Skeletal muscle cell (primary cell): ENCODE measurements around the gene MAP2.

Source experiments
- DNase-seq: peaks from one replicate; pipeline ENCODE4 v3.0.0-alpha.2; 2010; ENCODE audit warnings: low read depth
- H3K4me3 ChIP-seq: 2 replicates; pipeline ENCODE4 v1.5.1; 2011; ENCODE audit warnings: low read depth, mild to moderate bottlenecking, control low read depth, low read length, moderate library complexity

Gene MAP2

GRCh38 chr2:209523041-209523740 lies 99.3 kb downstream of the MAP2 start:
- no peak overlapping the region for H3K4me3 ChIP-seq
- no peak for DNase-seq

- DNase-seq, result no peak
- no peak overlapping the region for H3K4me3 ChIP-seq
Observed at GRCh38 chr2:209523867-209524266, 100.0 kb downstream of the MAP2 start.

DNA sequence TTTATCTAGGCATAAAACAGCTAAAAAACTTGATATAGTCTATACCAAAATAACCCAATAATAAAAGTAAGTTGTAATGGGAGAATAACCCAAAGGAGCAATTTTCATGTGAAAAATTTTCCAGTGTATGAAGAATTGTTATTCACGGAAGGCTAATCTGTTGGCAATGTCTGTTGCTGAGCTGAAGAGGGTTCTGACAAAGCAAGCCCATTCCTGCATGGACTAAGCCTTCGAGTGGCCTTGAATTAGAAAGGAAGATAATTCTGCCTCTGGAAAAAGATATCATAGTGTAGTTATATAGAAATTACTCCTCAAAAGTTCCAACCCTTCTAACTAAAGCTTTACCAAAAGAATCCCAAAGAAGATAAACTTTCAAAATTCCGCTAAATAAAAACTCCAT lies 101.5 kb downstream of the MAP2 start:
- no peak overlapping the region for H3K4me3 ChIP-seq
- no peak for DNase-seq

GRCh38 chr2:209525834-209526281 lies 102.0 kb downstream of the MAP2 start:
- no peak overlapping the region for H3K4me3 ChIP-seq
- peak; percentile 65 for DNase-seq

- DNase-seq, result no peak
- H3K4me3 ChIP-seq, result no peak overlapping the region
Observed at GRCh38 chr2:209526561-209526960, 102.7 kb downstream of the MAP2 start.

DNA sequence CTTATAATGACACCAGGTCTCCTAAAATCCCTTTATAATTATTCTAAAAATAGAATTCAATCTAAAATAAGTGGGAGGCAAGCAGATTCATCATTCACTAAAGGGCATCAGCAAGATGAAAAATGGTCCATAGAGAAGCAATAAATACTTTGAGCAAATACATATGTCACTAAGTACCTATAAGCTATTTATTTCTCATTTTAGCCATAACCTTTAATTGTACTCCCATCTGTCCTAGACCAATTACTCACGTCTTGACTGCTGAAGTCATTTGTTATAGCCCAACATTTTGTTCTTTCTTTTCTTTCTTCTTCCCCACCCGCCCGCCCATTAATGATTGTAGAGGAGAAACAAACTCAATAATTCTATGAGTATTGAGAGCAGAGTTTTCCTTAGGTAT lies 105.7 kb downstream of the MAP2 start:
- no peak overlapping the region for H3K4me3 ChIP-seq

DNA sequence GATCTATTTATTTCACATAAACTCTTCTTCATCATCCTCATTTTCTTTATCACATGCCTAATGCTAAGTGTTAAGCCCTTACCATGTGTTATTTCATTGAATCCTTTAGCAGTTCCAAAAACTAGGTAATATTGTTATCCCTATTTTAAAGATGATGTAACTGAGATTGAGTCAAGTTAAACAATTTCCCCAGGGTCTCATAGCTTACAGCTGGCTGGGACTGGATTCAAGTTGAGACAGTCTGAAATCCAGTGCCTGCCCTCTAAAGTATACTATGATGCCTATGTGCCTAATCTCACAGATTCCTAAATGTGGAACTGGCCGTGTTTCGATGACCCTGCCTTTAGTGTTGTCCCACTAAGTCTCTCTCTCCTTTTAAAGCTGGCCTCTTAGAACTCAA lies 108.5 kb downstream of the MAP2 start:
- no peak for DNase-seq
- H3K4me3 ChIP-seq, result no peak overlapping the region

More for the DNA sequence above, 105.7 kb downstream of the MAP2 start:
- no peak for DNase-seq

DNA sequence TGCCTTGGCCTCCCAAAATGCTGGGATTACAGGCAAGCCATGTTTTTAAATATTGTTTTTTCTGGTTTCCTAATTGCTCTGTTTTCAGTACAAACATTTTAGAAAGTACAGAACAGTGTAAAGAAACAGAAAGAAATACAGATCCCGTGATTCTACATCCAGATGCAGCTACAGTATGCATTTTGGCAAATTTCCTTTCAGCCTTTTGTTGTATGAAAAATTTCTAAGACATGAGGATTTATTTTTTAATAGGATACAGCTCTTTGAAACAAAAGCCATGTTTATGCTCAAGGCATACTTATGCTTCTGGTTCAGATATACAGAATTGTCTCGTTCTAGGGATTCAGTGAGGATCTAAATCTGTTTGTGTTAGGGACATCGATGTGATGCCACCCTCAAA lies 109.5 kb downstream of the MAP2 start:
- DNase-seq, result no peak
- H3K4me3 ChIP-seq, result no peak overlapping the region

DNA sequence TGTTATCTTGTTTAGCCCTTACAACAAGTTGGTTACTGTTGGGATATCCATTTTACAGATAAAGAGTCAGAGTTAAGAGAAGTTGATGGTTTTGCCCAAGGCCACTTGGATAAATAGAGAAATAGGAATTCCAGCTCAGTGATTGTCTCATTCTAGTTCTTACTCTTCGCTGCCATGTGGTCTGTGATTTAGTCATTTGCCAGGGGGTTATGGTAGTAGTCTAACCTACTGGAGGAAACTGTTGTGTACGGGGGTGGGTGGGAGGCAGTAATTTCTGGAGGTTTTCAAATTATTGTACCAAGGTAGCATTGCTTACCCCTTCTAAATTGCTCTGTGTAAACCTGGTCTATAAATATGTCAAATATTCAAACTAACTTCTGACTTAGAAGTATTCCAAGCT lies 110.4 kb downstream of the MAP2 start:
- no peak overlapping the region for H3K4me3 ChIP-seq
- DNase-seq, result no peak

DNA sequence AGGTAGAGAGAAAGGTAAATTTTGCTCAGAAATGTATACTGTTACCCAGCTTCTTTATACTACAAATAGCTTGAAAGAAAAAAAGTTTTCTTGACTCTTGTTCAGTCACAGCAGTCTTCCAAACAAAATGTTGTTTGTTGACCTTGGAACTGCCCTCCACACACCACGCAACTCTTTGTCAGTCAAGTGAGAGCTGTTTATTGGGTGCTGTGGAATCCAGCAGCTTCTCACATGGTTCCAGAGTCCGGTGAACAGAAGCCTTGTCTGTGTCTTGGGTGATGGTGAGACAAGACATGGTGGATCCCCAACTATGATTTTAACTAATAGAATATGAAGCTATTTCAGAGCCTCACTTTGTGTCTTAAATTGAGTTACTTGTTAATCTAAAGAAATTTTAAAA lies 112.5 kb downstream of the MAP2 start:
- no peak overlapping the region for H3K4me3 ChIP-seq
- DNase-seq, result no peak

GRCh38 chr2:209547726-209548125 lies 123.9 kb downstream of the MAP2 start:
- no peak for DNase-seq

GRCh38 chr2:209549589-209549988 lies 125.7 kb downstream of the MAP2 start:
- DNase-seq, result no peak
- H3K4me3 ChIP-seq, result no peak overlapping the region

More at GRCh38 chr2:209547726-209548125, 123.9 kb downstream of the MAP2 start:
- H3K4me3 ChIP-seq, result no peak overlapping the region

GRCh38 chr2:209553913-209554312 lies 130.1 kb downstream of the MAP2 start:
- DNase-seq, result no peak
- H3K4me3 ChIP-seq, result no peak overlapping the region

GRCh38 chr2:209556354-209556961 lies 132.6 kb downstream of the MAP2 start:
- H3K4me3 ChIP-seq, result no peak overlapping the region
- peak; percentile 12 for DNase-seq

DNA sequence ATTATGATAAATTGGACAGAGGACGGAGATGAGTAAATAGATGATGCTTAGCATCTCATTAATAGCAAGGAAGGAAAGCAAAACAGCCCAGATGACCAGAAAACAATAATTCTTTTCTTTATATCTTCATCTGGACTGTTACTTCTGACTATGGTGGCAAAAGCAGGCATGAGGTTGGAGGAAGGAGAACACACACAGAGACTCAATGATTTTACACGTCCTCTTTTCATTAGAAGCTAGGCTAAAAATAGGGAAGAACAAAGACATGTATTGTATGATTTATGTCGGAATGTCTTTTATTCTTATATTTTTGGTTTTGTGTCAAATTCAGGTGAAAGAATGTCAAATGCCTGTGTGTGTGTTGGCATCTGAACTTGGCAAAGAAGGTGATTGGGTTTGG lies 137.1 kb downstream of the MAP2 start:
- DNase-seq, result no peak
- H3K4me3 ChIP-seq, result no peak overlapping the region

- no peak for DNase-seq
- H3K4me3 ChIP-seq, result no peak overlapping the region
Observed at GRCh38 chr2:209563453-209563852, 139.6 kb downstream of the MAP2 start.

DNA sequence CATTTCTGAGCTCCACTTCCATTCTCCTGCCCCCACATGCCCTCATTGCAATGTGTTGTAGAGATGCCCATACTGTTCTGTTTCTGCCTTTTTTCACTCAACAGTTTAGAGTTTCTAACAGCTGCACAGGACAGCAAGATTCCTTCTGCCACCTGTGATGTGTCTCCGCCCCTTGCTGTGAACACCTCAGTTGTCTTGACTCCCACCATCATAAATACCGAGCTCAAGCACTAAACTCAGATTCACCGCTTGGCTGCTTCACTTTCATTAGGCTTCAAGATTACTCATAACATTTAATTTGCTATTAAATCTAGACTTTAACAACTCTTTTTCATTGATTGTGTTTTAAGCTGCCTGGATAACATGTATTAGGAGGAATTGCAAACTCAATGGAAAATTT lies 141.0 kb downstream of the MAP2 start:
- no peak overlapping the region for H3K4me3 ChIP-seq
- DNase-seq, result no peak

- no peak overlapping the region for H3K4me3 ChIP-seq
- DNase-seq, result no peak
Observed at GRCh38 chr2:209565896-209566582, 142.2 kb downstream of the MAP2 start.

DNA sequence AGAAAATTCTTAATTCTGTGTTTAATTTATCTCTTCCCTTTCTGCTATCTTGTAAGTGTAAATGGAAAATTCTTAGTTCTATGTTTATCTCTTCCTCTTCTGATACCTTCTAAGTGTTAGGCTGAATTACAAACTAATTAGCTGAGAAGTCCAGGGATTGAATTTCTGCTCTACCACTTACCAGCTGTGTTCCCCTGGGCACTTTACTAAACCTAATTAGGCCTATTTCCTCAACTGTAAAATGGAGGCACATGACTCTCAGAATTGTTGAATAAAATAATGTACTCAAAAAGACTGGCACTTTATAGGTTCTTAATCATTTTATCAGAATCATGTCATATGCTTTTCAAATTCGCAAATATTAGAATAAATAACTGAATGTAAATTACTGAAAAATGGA lies 146.3 kb downstream of the MAP2 start:
- no peak for DNase-seq
- no peak overlapping the region for H3K4me3 ChIP-seq

- no peak for DNase-seq
- no peak overlapping the region for H3K4me3 ChIP-seq
Observed at GRCh38 chr2:209574515-209574914, 150.7 kb downstream of the MAP2 start.
